Peyer's patch (tissue), 4 donors: Measurements from ENCODE around the gene C4A.

ENCODE experiments used
- POLR2A ChIP-seq, 2 donors: fragments of 450-650 bp; IDR thresholded peaks; one replicate each; pipeline ENCODE4 v1.5.1; 2017; ENCODE audit warnings: antibody characterized with exemption in 2 of 2, mild to moderate bottlenecking in 2 of 2, moderate library complexity in 2 of 2
- TF ChIP-seq, protein P1 (sequence below), 6 experiments: fragments of 450-650 bp in 4 of 6; fragments of 200-600 bp in 2 of 6; sonication (generic) in 1 of 6; IDR thresholded peaks; one replicate each; pipeline ENCODE4 v1.5.1; 2017 to 2019; ENCODE audit warnings: antibody characterized with exemption in 6 of 6, mild to moderate bottlenecking in 3 of 6, moderate library complexity in 1 of 6

GRCh38 chr6:31977816-31978431 is 3.9 kb upstream of the C4A start:
- TF ChIP-seq, protein P1, sequence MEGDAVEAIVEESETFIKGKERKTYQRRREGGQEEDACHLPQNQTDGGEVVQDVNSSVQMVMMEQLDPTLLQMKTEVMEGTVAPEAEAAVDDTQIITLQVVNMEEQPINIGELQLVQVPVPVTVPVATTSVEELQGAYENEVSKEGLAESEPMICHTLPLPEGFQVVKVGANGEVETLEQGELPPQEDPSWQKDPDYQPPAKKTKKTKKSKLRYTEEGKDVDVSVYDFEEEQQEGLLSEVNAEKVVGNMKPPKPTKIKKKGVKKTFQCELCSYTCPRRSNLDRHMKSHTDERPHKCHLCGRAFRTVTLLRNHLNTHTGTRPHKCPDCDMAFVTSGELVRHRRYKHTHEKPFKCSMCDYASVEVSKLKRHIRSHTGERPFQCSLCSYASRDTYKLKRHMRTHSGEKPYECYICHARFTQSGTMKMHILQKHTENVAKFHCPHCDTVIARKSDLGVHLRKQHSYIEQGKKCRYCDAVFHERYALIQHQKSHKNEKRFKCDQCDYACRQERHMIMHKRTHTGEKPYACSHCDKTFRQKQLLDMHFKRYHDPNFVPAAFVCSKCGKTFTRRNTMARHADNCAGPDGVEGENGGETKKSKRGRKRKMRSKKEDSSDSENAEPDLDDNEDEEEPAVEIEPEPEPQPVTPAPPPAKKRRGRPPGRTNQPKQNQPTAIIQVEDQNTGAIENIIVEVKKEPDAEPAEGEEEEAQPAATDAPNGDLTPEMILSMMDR (IDR thresholded peaks at IDR 0.05), result no peak
- no peak for TF ChIP-seq POLR2A (IDR thresholded peaks at IDR 0.05)
